ENCODE data around the gene EYA4. TPM values are rescaled to one million over a fixed set of nuclear protein-coding genes. Genes with fewer than 3 reads are reported as not detected.

Gene EYA4
- total RNA-seq, 2 experiments from 2014 or later: not detected

GRCh38 chr6:133501675-133502270 lies 260.6 kb downstream of the EYA4 start:
- ChIA-PET CTCF (interaction anchor here (0.6 kb wide), 1 partner anchor 682 kb away, joined by 3 read pairs; no protein-coding TSS in a partner anchor), POLR2A (no interaction called here)

DNA sequence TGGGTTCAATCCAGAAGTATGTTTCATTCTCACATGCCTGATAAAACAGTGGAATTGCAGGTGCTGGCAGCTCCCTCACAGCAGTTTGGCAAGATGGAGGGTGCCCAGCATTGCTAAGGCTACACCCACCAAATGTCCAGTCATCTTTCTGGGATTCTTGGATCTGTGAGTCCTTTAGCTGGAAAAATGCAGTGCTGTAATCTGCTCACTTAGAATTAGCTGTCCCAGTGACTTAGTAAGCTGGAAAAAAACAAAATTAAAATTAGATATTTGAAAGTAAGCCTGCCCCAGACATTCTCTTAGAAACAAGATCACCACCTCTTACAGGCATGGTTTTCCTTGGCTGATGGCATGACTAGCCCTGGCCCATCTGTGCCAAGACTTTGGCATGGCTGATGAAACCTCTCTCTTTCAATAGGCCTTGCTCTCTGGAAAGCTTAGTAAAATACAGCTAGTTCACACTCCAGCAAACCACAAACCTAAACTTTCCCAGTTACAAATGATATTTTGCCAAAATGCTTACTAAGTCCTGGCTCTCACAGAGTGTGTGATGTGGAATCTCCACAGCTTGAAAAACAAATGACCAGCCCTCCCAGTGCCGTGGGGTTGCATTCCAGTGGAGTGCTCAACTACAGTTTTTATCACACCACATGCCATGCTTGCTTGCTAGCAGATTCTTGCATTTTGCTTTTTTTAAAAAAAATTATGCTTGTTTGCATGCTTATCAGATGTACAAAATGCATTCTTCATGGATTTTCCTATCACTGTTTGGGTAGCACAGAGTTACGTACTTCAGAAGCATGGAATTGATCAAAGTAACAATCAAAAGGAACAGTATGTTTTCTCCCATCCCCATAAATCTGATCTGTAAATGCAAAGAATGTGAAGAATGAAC lies 261.5 kb downstream of the EYA4 start:
- ChIA-PET POLR2A (no interaction called here), CTCF (interaction anchor here (0.6 kb wide), 1 partner anchor 682 kb away, joined by 3 read pairs; no protein-coding TSS in a partner anchor)

GRCh38 chr6:133503336-133503729 lies 262.2 kb downstream of the EYA4 start:
- CTCF ChIA-PET: no interaction called here
- POLR2A ChIA-PET: no interaction called here

DNA sequence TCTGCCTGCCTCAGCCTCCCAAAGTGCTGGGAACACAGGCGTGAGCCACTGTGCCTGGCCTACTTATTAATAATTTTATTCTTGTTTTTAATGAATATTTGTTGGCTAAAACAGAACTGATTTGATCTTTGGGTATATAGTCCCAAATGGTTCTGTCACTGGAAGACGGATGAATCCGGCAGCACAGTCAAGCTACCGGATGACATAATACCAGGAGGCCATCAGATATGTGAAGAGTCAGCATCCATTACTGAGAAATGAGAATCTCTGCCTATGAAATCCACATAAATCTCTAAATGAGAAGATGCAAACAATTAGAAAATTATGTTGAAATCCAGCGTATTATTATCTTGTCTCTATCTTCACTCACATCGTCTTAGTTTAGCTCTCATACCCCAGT lies 263.0 kb downstream of the EYA4 start:
- POLR2A ChIA-PET: no interaction called here

DNA sequence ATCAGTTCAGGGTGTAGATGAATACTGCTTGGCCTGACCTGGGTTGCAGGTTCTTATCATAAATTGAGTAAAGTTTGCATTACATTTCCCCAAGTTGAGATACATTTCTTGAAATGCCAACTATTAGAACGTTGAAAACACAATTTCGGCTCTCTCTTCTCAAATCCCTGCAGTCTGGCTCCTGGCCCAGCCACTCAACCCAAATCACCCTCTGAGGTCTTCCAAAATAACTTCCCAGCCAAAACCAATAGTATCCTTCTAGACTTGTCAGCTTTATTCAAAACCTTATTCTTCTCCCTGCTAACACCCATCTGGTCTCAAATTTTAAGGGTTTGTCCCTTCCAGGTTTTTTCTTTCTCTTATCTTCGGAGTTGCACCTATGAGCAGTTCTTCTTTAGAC lies 263.6 kb downstream of the EYA4 start:
- POLR2A ChIA-PET: no interaction called here
- CTCF ChIA-PET: no interaction called here

More for the DNA sequence above, 263.0 kb downstream of the EYA4 start:
- CTCF ChIA-PET: no interaction called here

DNA sequence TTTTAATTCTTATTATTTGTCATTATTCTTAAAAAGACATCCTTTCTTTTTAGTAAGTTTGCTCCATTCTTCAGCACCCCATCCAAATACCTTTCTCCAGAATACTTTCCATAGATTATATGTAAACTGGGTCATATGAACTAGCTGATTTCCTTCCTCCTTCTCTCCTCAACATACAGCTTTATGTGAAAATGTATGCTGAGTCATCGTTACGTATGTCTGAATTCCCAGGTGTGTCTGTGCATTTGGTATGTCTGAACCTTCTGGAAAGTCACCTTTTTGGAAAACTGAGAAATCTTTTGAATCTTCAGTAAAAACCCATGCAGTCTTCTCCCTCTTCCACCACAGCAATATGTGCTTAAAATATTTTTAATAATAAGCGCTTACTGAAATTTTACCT lies 264.5 kb downstream of the EYA4 start:
- CTCF ChIA-PET: no interaction called here

GRCh38 chr6:133512410-133513016 lies 271.4 kb downstream of the EYA4 start:
- POLR2A ChIA-PET: no interaction called here
- CTCF ChIA-PET: no interaction called here

More for the DNA sequence above, 264.5 kb downstream of the EYA4 start:
- POLR2A ChIA-PET: no interaction called here

DNA sequence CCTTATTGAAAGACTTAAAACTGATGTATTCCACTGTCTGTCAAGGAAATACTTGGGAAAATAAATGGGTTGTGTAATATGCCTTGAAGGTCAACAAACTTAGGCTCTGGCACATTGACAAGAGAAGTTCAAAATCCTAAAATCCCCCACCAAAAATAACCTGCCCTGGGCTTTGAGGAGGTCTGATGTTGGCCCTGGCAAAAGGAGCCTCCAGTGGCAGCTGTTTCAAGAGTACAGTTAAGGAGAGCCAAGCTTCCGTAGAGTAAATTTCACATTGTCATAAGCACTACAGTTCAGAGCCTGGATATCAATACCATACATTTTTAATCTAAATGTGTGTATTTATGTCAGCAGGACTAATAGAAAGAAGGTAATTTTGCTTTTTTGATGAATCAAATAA lies 282.7 kb downstream of the EYA4 start:
- ChIA-PET POLR2A (no interaction called here), CTCF (no interaction called here)

- CTCF ChIA-PET: no interaction called here
- POLR2A ChIA-PET: no interaction called here
Observed at GRCh38 chr6:133526436-133526835, 285.3 kb downstream of the EYA4 start.

DNA sequence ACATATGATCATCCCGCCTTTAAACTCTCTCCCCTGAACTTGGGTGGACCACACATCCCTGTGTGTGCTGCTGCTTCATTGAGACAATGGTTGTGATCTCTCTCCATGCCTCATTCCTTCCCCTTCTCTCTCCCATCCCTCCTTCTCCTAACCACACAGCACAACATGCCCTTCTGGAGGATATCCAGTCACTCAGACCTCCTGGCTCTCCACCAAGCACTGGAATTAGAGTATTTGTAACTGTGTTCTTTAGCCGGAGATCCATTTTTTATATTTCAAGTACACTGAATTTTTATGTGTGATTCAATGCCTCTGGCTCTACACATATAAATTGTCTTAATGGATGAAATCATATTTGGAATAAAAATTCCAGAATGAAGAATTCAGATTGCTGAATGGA lies 287.4 kb downstream of the EYA4 start:
- ChIA-PET POLR2A (no interaction called here), CTCF (no interaction called here)

DNA sequence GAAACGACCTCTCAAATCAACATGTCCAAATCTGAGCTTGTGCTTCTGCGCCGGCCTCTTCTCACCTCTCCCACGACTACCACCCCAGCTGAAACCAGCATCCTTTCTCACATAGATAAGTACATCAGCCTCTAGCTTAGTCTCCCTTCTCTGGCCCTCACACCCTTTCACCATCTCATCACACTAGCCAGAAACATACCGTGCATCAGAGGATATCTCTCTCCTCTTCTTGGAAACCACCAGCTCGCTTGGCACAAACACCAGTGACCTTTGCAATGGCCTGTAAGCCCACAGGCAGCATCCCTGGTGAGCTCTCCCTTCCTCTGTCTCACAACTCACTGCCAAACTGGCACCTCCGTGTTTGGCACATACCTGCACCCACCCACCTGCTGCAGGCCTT lies 291.8 kb downstream of the EYA4 start:
- ChIA-PET POLR2A (no interaction called here), CTCF (no interaction called here)

- ChIA-PET POLR2A (no interaction called here), CTCF (no interaction called here)
Observed at GRCh38 chr6:133539502-133540259, 298.5 kb downstream of the EYA4 start.

DNA sequence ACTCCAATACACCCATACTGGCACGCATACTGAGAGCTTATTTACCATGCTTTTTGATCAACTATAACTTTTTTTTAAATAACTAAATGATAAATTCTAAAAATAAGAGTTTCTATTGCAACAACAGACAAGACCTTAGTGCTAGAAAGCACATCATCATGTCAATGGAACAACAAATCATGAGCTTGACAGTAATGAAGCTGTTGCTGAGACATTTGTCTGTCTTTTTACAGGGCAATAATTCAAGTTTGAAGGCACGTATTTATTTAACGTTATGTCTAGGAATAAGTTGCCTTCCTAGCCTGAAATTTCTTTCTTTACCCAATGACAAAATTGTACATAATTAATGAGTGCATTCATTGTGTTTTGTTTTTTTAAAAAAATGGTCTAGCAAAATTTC lies 299.2 kb downstream of the EYA4 start:
- ChIA-PET CTCF (no interaction called here), POLR2A (no interaction called here)

- ChIA-PET POLR2A (no interaction called here), CTCF (no interaction called here)
Observed at GRCh38 chr6:133541040-133541439, 299.9 kb downstream of the EYA4 start.

DNA sequence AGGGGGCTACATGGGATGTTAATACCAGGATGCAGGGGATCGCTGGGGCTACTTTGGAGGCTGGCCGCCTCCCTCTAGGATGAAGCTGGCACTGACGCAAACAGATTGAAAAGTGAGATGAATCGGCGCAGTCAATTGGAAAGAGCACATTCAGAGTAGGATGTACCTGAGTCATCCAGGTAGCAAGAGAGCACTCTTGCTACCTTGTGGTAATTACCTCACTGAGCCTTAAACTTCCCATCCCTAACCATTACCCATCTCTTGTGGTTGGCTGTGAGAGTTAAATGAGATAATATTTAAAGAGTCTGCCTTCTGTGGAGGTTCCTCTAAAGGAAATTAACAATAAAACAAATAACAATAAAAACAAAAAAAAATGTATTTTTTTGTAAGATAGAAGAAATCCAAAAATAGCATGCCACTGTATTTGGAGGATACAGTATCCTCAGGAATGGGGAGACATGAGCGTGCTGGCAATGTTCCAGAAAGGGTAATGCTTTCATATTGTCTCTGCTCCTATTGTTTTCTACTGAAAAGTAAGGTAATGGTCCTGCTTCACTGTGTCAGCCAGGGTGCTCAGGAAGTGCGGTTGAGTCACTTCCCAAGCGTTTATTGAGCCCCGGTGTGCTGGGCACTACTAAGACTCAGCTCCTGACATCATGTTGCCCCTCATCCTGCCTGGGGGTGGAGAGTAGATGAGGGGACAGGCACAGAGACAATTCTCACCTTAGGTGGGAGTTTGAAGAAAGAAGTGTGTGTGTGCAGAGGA lies 301.1 kb downstream of the EYA4 start:
- CTCF ChIA-PET: no interaction called here

GRCh38 chr6:133544419-133544818 lies 303.3 kb downstream of the EYA4 start:
- ChIA-PET POLR2A (no interaction called here), CTCF (interaction anchor here (0.6 kb wide), 1 partner anchor 10 kb away, joined by 7 read pairs; no protein-coding TSS in a partner anchor)

More for the DNA sequence above, 301.1 kb downstream of the EYA4 start:
- POLR2A ChIA-PET: no interaction called here

GRCh38 chr6:133546098-133546497 lies 304.9 kb downstream of the EYA4 start:
- ChIA-PET POLR2A (no interaction called here), CTCF (no interaction called here)

DNA sequence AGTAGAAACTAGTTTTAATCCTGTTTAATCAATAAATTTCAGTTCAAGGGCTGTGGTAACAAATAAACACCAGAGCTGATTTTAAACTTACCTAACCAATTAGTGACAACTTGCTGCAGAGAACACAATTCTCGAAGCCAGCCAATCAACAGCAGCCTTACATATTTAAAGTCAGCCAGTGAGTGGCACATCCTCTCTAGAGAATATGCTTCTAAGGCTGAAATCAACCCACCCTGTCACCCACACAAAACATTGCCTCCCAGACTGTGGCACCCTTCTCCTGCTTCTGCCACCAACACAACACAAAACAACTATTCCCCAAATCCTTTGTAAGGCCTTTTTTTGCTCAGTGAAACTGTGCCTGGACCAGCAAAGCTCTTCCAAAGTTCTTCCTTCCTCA lies 306.0 kb downstream of the EYA4 start:
- ChIA-PET CTCF (no interaction called here), POLR2A (no interaction called here)

DNA sequence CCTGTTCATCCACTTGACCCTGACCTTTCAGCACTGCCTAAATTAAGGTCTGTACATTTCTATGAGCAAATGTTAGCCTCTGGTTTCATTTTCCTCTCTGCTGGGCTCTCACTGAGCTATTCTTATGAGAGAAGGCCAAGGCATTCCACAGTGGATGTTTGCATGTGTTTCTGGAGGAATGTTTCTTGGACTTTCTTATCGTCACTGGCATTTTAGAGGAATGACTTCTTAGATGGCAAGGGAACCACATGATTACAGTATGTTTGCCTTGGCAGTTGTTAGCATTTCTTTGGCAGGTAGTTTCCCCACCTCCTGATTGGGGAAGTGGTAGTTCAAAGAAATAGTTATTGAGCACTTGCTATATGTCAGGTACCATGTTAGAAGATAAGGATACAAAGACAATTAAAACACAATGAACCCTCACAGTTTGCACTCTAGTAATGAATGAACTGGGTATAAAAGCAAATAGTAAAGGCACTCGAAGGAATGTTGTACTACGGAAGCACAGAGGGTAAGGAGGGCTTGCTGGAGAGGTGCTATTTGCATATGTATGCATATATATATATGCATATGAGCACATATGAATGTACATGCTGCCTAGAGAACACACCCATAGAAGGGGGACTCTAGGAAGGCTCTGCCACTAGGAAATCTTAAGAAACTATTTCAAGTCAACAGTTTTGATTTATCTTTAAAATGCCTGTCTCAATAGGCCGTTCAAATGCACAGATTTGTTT lies 307.4 kb downstream of the EYA4 start:
- CTCF ChIA-PET: no interaction called here
- POLR2A ChIA-PET: no interaction called here
